OCI-LY7 (cell line): ENCODE measurements around the gene SCLT1.

Experiments
- EZH2phosphoT487 ChIP-seq: fragments of 200-600 bp; sonication (generic); IDR thresholded peaks from 2 replicates; pipeline ENCODE4 v1.6.1; 2018; ENCODE audit warnings: low read depth, borderline replicate concordance, mild to moderate bottlenecking, mixed run types, antibody characterized with exemption, low read length, moderate library complexity, mixed read lengths
- TF ChIP-seq, protein P1 (sequence below): fragments of 200-600 bp; sonication (generic); conservative IDR thresholded peaks from 2 replicates; pipeline ENCODE4 v1.5.1; 2014; ENCODE audit warnings: mild to moderate bottlenecking, antibody characterized with exemption, low read length, moderate library complexity, mixed read lengths

GRCh38 chr4:128853741-128854140, 239.6 kb downstream of the SCLT1 start:
- TF ChIP-seq, protein P1, sequence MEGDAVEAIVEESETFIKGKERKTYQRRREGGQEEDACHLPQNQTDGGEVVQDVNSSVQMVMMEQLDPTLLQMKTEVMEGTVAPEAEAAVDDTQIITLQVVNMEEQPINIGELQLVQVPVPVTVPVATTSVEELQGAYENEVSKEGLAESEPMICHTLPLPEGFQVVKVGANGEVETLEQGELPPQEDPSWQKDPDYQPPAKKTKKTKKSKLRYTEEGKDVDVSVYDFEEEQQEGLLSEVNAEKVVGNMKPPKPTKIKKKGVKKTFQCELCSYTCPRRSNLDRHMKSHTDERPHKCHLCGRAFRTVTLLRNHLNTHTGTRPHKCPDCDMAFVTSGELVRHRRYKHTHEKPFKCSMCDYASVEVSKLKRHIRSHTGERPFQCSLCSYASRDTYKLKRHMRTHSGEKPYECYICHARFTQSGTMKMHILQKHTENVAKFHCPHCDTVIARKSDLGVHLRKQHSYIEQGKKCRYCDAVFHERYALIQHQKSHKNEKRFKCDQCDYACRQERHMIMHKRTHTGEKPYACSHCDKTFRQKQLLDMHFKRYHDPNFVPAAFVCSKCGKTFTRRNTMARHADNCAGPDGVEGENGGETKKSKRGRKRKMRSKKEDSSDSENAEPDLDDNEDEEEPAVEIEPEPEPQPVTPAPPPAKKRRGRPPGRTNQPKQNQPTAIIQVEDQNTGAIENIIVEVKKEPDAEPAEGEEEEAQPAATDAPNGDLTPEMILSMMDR = no peak
- no peak for TF ChIP-seq EZH2phosphoT487
